Measurements from ENCODE around the gene ZDHHC17.

DNA sequence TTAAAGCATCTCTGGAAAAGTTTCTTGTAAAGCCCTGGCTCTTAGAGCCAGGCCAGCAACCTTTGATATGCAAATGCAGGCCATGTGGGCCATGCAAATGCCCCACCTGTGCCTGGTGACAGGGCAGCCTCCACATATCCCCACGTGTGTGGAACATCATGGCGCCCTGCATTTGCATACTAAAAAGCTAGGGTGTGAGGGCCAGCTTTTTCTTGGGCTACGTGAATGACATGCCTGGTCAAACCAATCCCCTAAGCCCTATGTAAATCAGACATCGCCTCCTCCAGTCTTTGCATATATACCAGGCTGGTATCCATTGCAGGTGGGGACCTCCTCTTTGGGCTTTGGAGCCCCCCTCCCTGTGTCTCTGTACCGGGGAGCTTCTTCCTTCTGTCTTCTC, 108.5 kb downstream of the ZDHHC17 start:
- TF ChIP-seq CTCF (IDR thresholded peaks at IDR 0.05; ENCODE audit: low read length) (no peak), EZH2 (IDR thresholded peaks at IDR 0.05; ENCODE audit: borderline replicate concordance, low read length) (no peak)
